ENCODE measurements around the gene SFRP5.

- no peak for TF ChIP-seq CTCF (IDR thresholded peaks at IDR 0.05)
- no peak for TF ChIP-seq POLR2A (IDR thresholded peaks at IDR 0.05)
- TF ChIP-seq EP300 (IDR thresholded peaks at IDR 0.05), result no peak
Measured at GRCh38 chr10:97721871-97722780, 49.7 kb downstream of the SFRP5 start.

Measured in ovary (tissue), 3 donors.